OCI-LY1 (cell line): ENCODE measurements around the gene TRAPPC12.

Source experiments
- H2AFZ ChIP-seq: fragments of 200-600 bp; sonication (generic), shearing (Covaris generic); 2 replicates; pipeline ENCODE4 v1.6.0; 2014; ENCODE audit warnings: antibody characterized with exemption, mild to moderate bottlenecking, low read length
- H3F3A ChIP-seq: fragments of 200-600 bp; sonication (generic), shearing (Covaris generic); 2 replicates; pipeline ENCODE4 v1.6.0; 2014; ENCODE audit warnings: mild to moderate bottlenecking, antibody characterized with exemption, low read length, moderate library complexity; ENCODE audit not compliant: insufficient read depth
- H3K27ac ChIP-seq: fragments of 200-600 bp; sonication (generic); 2 replicates; pipeline ENCODE4 v1.5.1; 2014; ENCODE audit warnings: low read length, mixed run types, mild to moderate bottlenecking, low read depth; ENCODE audit not compliant: poor library complexity, severe bottlenecking
- H3K27me3 ChIP-seq: fragments of 200-600 bp; sonication (generic); 2 replicates; pipeline ENCODE4 v1.6.0; 2014; ENCODE audit warnings: antibody characterized with exemption, mild to moderate bottlenecking, low read length, moderate library complexity; ENCODE audit not compliant: insufficient read depth
- H3K36me3 ChIP-seq: fragments of 200-600 bp; sonication (generic); 2 replicates; pipeline ENCODE4 v1.6.1; 2014; ENCODE audit warnings: mild to moderate bottlenecking, antibody characterized with exemption, low read length, moderate library complexity, mixed read lengths; ENCODE audit not compliant: insufficient read depth
- H3K4me1 ChIP-seq: fragments of 200-600 bp; sonication (generic); 2 replicates; pipeline ENCODE4 v1.5.1; 2014; ENCODE audit warnings: mild to moderate bottlenecking, low read length, moderate library complexity; ENCODE audit not compliant: insufficient read depth, severe bottlenecking
- H3K4me2 ChIP-seq: fragments of 200-600 bp; sonication (generic), shearing (Covaris generic); 2 replicates; pipeline ENCODE4 v1.6.1; 2014; ENCODE audit warnings: low read length
- H3K4me3 ChIP-seq: fragments of 200-600 bp; sonication (generic); 2 replicates; pipeline ENCODE4 v1.5.1; 2014; ENCODE audit warnings: low read length, low read depth, mild to moderate bottlenecking, mixed read lengths; ENCODE audit not compliant: poor library complexity, severe bottlenecking
- H3K79me2 ChIP-seq: fragments of 200-600 bp; shearing (Covaris generic); 2 replicates; pipeline ENCODE4 v1.6.1; 2016; ENCODE audit warnings: mixed run types, low read length, mixed read lengths; ENCODE audit not compliant: insufficient read depth
- H3K9ac ChIP-seq: fragments of 200-600 bp; sonication (generic), shearing (Covaris generic); 2 replicates; pipeline ENCODE4 v1.6.1; 2014; ENCODE audit warnings: mild to moderate bottlenecking, low read length, mixed read lengths
- H3K9me2 ChIP-seq: fragments of 200-600 bp; sonication (generic), shearing (Covaris generic); 2 replicates; pipeline ENCODE4 v1.6.1; 2014; ENCODE audit warnings: low read depth, mild to moderate bottlenecking, low read length, mixed read lengths
- H3K9me3 ChIP-seq: fragments of 200-600 bp; shearing (Covaris generic); 2 replicates; pipeline ENCODE4 v1.6.1; 2014; ENCODE audit warnings: low read length, mixed read lengths
- H4K20me1 ChIP-seq: fragments of 200-600 bp; sonication (generic), shearing (Covaris generic); 2 replicates; pipeline ENCODE4 v1.6.0; 2016; ENCODE audit warnings: mild to moderate bottlenecking, low read length; ENCODE audit not compliant: insufficient read depth
- CTCF ChIP-seq: fragments of 200-600 bp; sonication (generic), shearing (Covaris generic); IDR thresholded peaks from 2 replicates; pipeline ENCODE4 v1.5.1; 2017; ENCODE audit warnings: mild to moderate bottlenecking, antibody characterized with exemption, low read length, moderate library complexity, mixed read lengths
- EZH2 ChIP-seq: fragments of 200-600 bp; sonication (generic), shearing (Covaris generic); IDR thresholded peaks from 2 replicates; pipeline ENCODE4 v1.8.0; 2017; ENCODE audit warnings: borderline replicate concordance, mixed run types, mild to moderate bottlenecking, antibody characterized with exemption, low read length, moderate library complexity, mixed read lengths

The TRAPPC12 gene

GRCh38 chr2:3481011-3481400 is 101.5 kb downstream of the TRAPPC12 start:
- Histone ChIP-seq H3F3A (no peaks in the 10 kb centered on the region), H3K27me3 (no peaks in the 10 kb centered on the region), H3K9me2 (no peaks in the 10 kb centered on the region), H4K20me1 (no peaks in the 10 kb centered on the region), H3K4me1 (peaks cover 20% of the 10 kb centered on the region), H3K4me3 (no peak overlapping the region), H3K79me2 (no peaks in the 10 kb centered on the region), H2AFZ (no peak overlapping the region), H3K9me3 (no peaks in the 10 kb centered on the region), H3K9ac (no peak overlapping the region), H3K36me3 (peaks cover 14% of the 10 kb centered on the region), H3K4me2 (no peak overlapping the region), H3K27ac (peak overlapping the region; percentile 92)
- TF ChIP-seq EZH2 = no peak
- TF ChIP-seq CTCF = no peak

DNA sequence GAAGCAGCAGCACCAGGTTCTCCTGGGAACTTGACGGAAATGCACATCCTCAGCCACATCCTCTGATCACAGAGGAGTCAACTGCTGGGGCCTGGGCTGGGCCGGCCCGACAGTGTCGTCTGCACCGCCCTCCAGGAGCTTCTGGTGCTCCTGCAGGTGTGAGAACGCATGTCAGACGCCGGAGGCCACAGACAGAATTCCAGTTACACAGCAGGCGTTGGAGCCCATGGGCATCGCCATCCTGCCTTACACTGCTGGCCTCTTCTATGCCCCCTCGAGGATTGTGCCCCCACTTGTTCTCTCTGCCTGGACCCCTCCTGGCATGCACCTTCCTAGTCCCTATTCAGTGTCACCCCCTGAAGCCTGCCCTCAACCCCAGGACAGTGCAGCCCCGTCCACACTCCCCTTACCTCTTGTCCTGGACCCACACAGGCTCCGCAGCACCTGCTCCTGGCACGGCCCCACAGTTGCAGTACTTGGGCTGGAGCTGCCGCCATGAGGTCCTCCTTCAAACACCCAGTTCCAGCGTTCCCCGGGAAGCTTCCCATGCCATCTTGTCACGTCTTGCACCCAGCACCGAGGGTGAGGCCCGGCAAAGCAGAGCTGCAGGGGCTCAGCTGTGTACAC is 102.4 kb downstream of the TRAPPC12 start:
- Histone ChIP-seq H3K79me2 (no peaks in the 10 kb centered on the region), H3K9me3 (no peaks in the 10 kb centered on the region), H3F3A (no peaks in the 10 kb centered on the region), H3K27ac (no peak overlapping the region), H3K4me1 (peaks cover 20% of the 10 kb centered on the region), H3K9me2 (no peaks in the 10 kb centered on the region), H3K4me2 (no peak overlapping the region), H3K9ac (no peak overlapping the region), H4K20me1 (no peaks in the 10 kb centered on the region), H2AFZ (no peak overlapping the region), H3K27me3 (no peaks in the 10 kb centered on the region), H3K36me3 (peaks cover 14% of the 10 kb centered on the region), H3K4me3 (no peak overlapping the region)
- no peak for TF ChIP-seq EZH2
- TF ChIP-seq CTCF = no peak

DNA sequence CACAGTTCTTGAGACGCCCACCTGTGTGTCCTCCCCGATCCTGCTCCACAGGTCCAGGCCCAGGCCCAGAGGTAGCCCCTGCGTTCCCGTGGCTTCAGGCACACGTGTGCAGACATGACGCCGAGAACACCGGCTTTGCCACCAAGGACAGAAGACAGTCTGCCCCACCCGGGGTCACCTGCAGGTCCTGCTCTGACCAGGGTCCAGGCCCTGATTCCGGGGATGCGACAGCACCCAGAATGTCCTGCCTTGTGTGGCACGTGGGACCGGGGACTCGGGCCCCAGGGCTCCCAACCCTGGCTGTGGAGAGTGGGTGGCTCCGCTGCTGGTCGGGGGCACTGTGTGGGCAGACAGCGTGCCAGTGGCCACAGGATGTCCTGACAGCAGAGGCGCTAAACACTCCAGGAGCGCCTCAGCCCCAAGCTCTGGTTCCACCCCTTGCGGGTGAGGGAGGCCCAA is 102.9 kb downstream of the TRAPPC12 start:
- Histone ChIP-seq H3K9ac (no peak overlapping the region), H3F3A (no peaks in the 10 kb centered on the region), H3K4me2 (no peak overlapping the region), H3K36me3 (peaks cover 14% of the 10 kb centered on the region), H3K4me1 (peaks cover 24% of the 10 kb centered on the region), H3K4me3 (no peak overlapping the region), H4K20me1 (no peaks in the 10 kb centered on the region), H3K79me2 (no peaks in the 10 kb centered on the region), H3K9me2 (no peaks in the 10 kb centered on the region), H2AFZ (no peak overlapping the region), H3K27me3 (no peaks in the 10 kb centered on the region), H3K27ac (no peak overlapping the region), H3K9me3 (no peaks in the 10 kb centered on the region)
- TF ChIP-seq EZH2 (no peak), CTCF (no peak)
